Mesenchymal stem cell (in vitro differentiated cells and primary cell): ENCODE data around the gene NAALADL2.

Experiments
- DNase-seq: peaks from one replicate; pipeline ENCODE4 v3.0.0-alpha.2; 2013
- H2AFZ ChIP-seq: one replicate; pipeline ENCODE4 v1.6.1; 2013; ENCODE audit warnings: low read depth, mild to moderate bottlenecking, control low read depth, inconsistent platforms, low read length, moderate library complexity
- H2AK5ac ChIP-seq: 2 replicates; pipeline ENCODE4 v1.6.1; 2013; ENCODE audit warnings: low read length, moderate library complexity, mild to moderate bottlenecking, inconsistent platforms; ENCODE audit not compliant: severe bottlenecking
- H2BK120ac ChIP-seq: one replicate; pipeline ENCODE4 v1.6.1; 2013; ENCODE audit warnings: low read depth, mild to moderate bottlenecking, inconsistent platforms, low read length, moderate library complexity
- H2BK12ac ChIP-seq, 2 experiments: one replicate each; pipeline ENCODE4 v1.6.1; 2013; ENCODE audit warnings: inconsistent platforms in 2 of 2, low read length in 2 of 2, mild to moderate bottlenecking in 2 of 2, moderate library complexity in 2 of 2, control low read depth in 1 of 2
- H2BK15ac ChIP-seq: one replicate; pipeline ENCODE4 v1.6.1; 2013; ENCODE audit warnings: mild to moderate bottlenecking, low read depth, inconsistent platforms; ENCODE audit not compliant: poor library complexity, severe bottlenecking
- H2BK5ac ChIP-seq: 2 replicates; pipeline ENCODE4 v1.6.1; 2013; ENCODE audit warnings: low read depth, mild to moderate bottlenecking, low read length, control low read depth, inconsistent platforms; ENCODE audit not compliant: poor library complexity, severe bottlenecking
- H3K14ac ChIP-seq, 2 experiments: one replicate each; pipeline ENCODE4 v1.6.1; 2013; ENCODE audit warnings: inconsistent platforms in 2 of 2, low read length in 2 of 2, control low read depth in 1 of 2, mild to moderate bottlenecking in 1 of 2, moderate library complexity in 1 of 2
- H3K18ac ChIP-seq, 2 experiments: one replicate each; pipeline ENCODE4 v1.6.1; 2013; ENCODE audit warnings: inconsistent platforms in 2 of 2, low read length in 2 of 2, control low read depth in 1 of 2, low read depth in 1 of 2, mild to moderate bottlenecking in 1 of 2
- H3K23ac ChIP-seq, 2 experiments: one replicate each; pipeline ENCODE4 v1.6.1; 2013; ENCODE audit warnings: inconsistent platforms in 2 of 2, low read length in 2 of 2, mild to moderate bottlenecking in 2 of 2, moderate library complexity in 2 of 2, control low read depth in 1 of 2
- H3K27ac ChIP-seq: 2 replicates; pipeline ENCODE4 v1.5.1; 2013; ENCODE audit warnings: mild to moderate bottlenecking, moderate library complexity, low read length, control low read depth, inconsistent platforms; ENCODE audit not compliant: poor library complexity, severe bottlenecking
- H3K27me3 ChIP-seq, 2 experiments: 2 replicates each; pipeline versions ENCODE4 v1.6.1 to v1.7.0; 2013; ENCODE audit warnings: low read length in 2 of 2, mild to moderate bottlenecking in 2 of 2, moderate library complexity in 2 of 2, control low read depth in 1 of 2, inconsistent platforms in 1 of 2; ENCODE audit not compliant: control insufficient read depth in 1 of 2, insufficient read depth in 1 of 2
- H3K36me3 ChIP-seq, 2 experiments: 2 replicates each; pipeline versions ENCODE4 v1.6.1 to v1.7.0; 2013; ENCODE audit warnings: low read length in 2 of 2, control low read depth in 1 of 2, inconsistent platforms in 1 of 2, low read depth in 1 of 2, mild to moderate bottlenecking in 1 of 2; ENCODE audit not compliant: insufficient read depth in 2 of 2, control insufficient read depth in 1 of 2
- H3K4ac ChIP-seq, 2 experiments: one replicate each; pipeline ENCODE4 v1.6.1; 2013; ENCODE audit warnings: inconsistent platforms in 2 of 2, low read length in 2 of 2, mild to moderate bottlenecking in 2 of 2, moderate library complexity in 2 of 2, control low read depth in 1 of 2, low read depth in 1 of 2
- H3K4me1 ChIP-seq: 2 replicates; pipeline ENCODE4 v1.6.1; 2013; ENCODE audit warnings: low read depth, low read length, control low read depth; ENCODE audit not compliant: control insufficient read depth, insufficient read depth
- H3K4me2 ChIP-seq: 2 replicates; pipeline ENCODE4 v1.6.1; 2013; ENCODE audit warnings: low read length, mild to moderate bottlenecking, inconsistent platforms; ENCODE audit not compliant: poor library complexity, severe bottlenecking
- H3K4me3 ChIP-seq, 2 experiments: 2 replicates each; pipeline versions ENCODE4 v1.5.1 to v1.7.0; 2013; ENCODE audit warnings: low read length in 2 of 2, mild to moderate bottlenecking in 2 of 2, control low read depth in 1 of 2, low read depth in 1 of 2; ENCODE audit not compliant: insufficient read depth in 1 of 2
- H3K79me1 ChIP-seq: replicated peaks from 2 replicates; pipeline ENCODE4 v1.6.1; 2013; ENCODE audit warnings: mild to moderate bottlenecking, control low read depth, low read length, inconsistent platforms; ENCODE audit not compliant: poor library complexity, severe bottlenecking
- H3K9ac ChIP-seq: 2 replicates; pipeline ENCODE4 v1.7.0; 2013; ENCODE audit warnings: mild to moderate bottlenecking, low read length, moderate library complexity
- H3K9me3 ChIP-seq: 2 replicates; pipeline ENCODE4 v1.7.0; 2013; ENCODE audit warnings: mild to moderate bottlenecking, low read length; ENCODE audit not compliant: control insufficient read depth
- H4K8ac ChIP-seq: one replicate; pipeline ENCODE4 v1.6.1; 2013; ENCODE audit warnings: inconsistent platforms, mild to moderate bottlenecking, low read length, moderate library complexity
- H4K91ac ChIP-seq: one replicate; pipeline ENCODE4 v1.6.1; 2013; ENCODE audit warnings: mild to moderate bottlenecking, low read length, inconsistent platforms
- WGBS: methylation state at CpG from one replicate; pipeline ENCODE4 v1.1.7; 2013; ENCODE audit warnings: mixed read lengths; 5-methylcytosine and 5-hydroxymethylcytosine counted together

The NAALADL2 gene

DNA sequence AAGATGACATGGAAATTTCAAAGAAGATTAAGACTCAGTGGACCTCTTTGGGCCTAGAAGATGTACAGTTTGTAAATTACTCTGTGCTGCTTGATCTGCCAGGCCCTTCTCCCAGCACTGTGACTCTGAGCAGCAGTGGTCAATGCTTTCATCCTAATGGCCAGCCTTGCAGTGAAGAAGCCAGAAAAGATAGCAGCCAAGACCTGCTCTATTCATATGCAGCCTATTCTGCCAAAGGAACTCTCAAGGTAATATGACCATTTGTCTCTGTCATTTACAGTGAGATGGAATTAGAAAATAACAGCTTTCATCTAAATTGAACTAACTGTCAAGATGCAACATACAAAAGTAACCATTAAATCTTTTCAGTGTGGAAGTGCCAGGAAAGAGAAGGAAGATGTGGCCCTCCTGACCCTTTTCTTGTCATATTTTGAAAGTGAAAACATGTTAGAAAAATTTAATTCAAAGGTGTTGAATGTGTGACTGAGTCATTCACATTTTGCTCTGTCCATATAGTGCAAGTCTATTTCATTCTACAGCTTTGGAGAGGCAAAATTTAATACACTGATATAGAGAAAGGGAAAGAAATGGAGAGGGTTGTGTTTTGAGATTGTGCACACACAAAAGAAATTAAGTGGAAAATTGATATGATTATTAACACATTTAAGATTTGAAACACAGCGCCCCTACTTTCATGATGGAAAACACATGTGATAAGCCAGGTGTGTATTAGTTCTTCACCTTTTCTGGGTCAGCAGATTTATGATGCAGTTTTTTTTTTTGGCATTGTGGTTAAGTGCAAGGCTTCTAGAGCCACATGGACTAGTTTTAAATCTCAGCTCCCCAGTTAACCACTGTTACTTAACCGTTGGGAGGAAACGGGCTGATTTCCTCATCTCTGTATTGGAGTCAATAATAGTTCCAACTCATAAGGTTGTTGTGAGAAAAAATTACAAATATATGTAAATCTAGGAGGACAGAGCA is 375.1 kb downstream of the NAALADL2 start:
- H2BK5ac ChIP-seq, result no peak overlapping the region
- H4K8ac ChIP-seq, result no peak overlapping the region
- no peak overlapping the region for H3K4ac ChIP-seq
- H3K18ac ChIP-seq, result no peak overlapping the region
- H4K91ac ChIP-seq, result no peak overlapping the region
- H3K23ac ChIP-seq, result no peak overlapping the region
- no peaks in the 10 kb centered on the region for H3K36me3 ChIP-seq
- H2BK12ac ChIP-seq, result no peak overlapping the region
- no peak overlapping the region for H2BK120ac ChIP-seq
- H3K9ac ChIP-seq, result no peak overlapping the region
- no peak overlapping the region for H3K4me2 ChIP-seq
- H2AK5ac ChIP-seq, result no peak overlapping the region
- no peak overlapping the region for H2BK15ac ChIP-seq
- no peak overlapping the region for H2AFZ ChIP-seq
- WGBS, result 100% methylated on average over 1 of the region's 3 CpGs
- H3K27ac ChIP-seq, result no peak overlapping the region
- H3K9me3 ChIP-seq, result no peaks in the 10 kb centered on the region
- no peaks in the 10 kb centered on the region for H3K79me1 ChIP-seq
- H3K14ac ChIP-seq, result no peak overlapping the region
- no peak overlapping the region for H3K4me3 ChIP-seq
- no peak for DNase-seq
- H3K27me3 ChIP-seq, result no peaks in the 10 kb centered on the region
- no peaks in the 10 kb centered on the region for H3K4me1 ChIP-seq

GRCh38 chr3:175238801-175239200 is 379.7 kb downstream of the NAALADL2 start:
- no peak overlapping the region for H3K9ac ChIP-seq
- H2AFZ ChIP-seq, result no peak overlapping the region
- no peaks in the 10 kb centered on the region for H3K36me3 ChIP-seq
- no peak overlapping the region for H2AK5ac ChIP-seq
- H4K8ac ChIP-seq, result no peak overlapping the region
- no peak overlapping the region for H3K4me3 ChIP-seq
- H3K79me1 ChIP-seq, result no peaks in the 10 kb centered on the region
- H2BK12ac ChIP-seq, result no peak overlapping the region
- H4K91ac ChIP-seq, result no peak overlapping the region
- 65% methylated on average over 2 of the region's 3 CpGs for WGBS
- no peak overlapping the region for H2BK5ac ChIP-seq
- no peak overlapping the region for H3K4me2 ChIP-seq
- H3K18ac ChIP-seq, result no peak overlapping the region
- H2BK120ac ChIP-seq, result no peak overlapping the region
- no peak overlapping the region for H3K27ac ChIP-seq
- no peak for DNase-seq
- no peak overlapping the region for H3K4ac ChIP-seq
- H3K23ac ChIP-seq, result no peak overlapping the region
- no peaks in the 10 kb centered on the region for H3K4me1 ChIP-seq
- H3K14ac ChIP-seq, result no peak overlapping the region
- no peaks in the 10 kb centered on the region for H3K9me3 ChIP-seq
- no peak overlapping the region for H2BK15ac ChIP-seq
- H3K27me3 ChIP-seq, result no peaks in the 10 kb centered on the region

DNA sequence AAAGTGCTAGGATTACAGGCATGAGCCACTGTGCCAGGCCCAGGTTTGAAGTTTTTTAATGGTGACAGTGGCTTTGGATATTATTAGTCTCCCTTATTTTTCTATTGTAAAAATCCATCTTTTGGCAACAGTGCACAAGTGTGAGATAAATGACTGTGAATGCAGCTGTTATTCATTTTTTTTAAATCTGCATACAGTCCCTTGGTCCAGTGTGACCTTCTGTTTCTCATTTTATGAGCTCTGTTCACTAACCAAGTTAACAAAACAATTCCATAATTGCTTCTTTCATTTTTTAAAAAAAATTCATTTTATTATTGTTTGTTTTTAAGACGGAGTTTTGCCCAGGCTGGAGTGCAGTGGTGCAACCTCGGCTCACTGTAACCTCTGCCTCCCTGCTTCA is 381.8 kb downstream of the NAALADL2 start:
- Histone ChIP-seq H2BK120ac (no peak overlapping the region), H3K9me3 (no peaks in the 10 kb centered on the region), H3K4me3 (no peak overlapping the region), H4K91ac (no peak overlapping the region), H3K9ac (no peak overlapping the region), H3K27ac (no peak overlapping the region), H3K4me2 (no peak overlapping the region), H3K4ac (no peak overlapping the region), H2AFZ (no peak overlapping the region), H3K23ac (no peak overlapping the region), H2BK15ac (no peak overlapping the region), H3K79me1 (no peaks in the 10 kb centered on the region), H3K36me3 (no peaks in the 10 kb centered on the region), H2BK12ac (no peak overlapping the region), H3K14ac (no peak overlapping the region), H3K4me1 (no peaks in the 10 kb centered on the region), H3K27me3 (no peaks in the 10 kb centered on the region), H2BK5ac (no peak overlapping the region), H2AK5ac (no peak overlapping the region), H4K8ac (no peak overlapping the region), H3K18ac (no peak overlapping the region)
- no peak for DNase-seq
- 80% methylated on average over 1 of the region's 2 CpGs for WGBS

GRCh38 chr3:175242243-175242642 is 383.1 kb downstream of the NAALADL2 start:
- Histone ChIP-seq H2AK5ac (no peak overlapping the region), H4K8ac (no peak overlapping the region), H3K9me3 (no peaks in the 10 kb centered on the region), H3K14ac (no peak overlapping the region), H3K79me1 (no peaks in the 10 kb centered on the region), H3K36me3 (no peaks in the 10 kb centered on the region), H3K18ac (no peak overlapping the region), H2BK120ac (no peak overlapping the region), H4K91ac (no peak overlapping the region), H3K27ac (no peak overlapping the region), H2BK15ac (no peak overlapping the region), H2AFZ (no peak overlapping the region), H2BK12ac (no peak overlapping the region), H3K27me3 (no peaks in the 10 kb centered on the region), H3K4ac (no peak overlapping the region), H3K23ac (no peak overlapping the region), H3K4me3 (no peak overlapping the region), H2BK5ac (no peak overlapping the region), H3K9ac (no peak overlapping the region), H3K4me2 (no peak overlapping the region), H3K4me1 (no peaks in the 10 kb centered on the region)
- no CpG with 5 or more reads among the region's 2 CpGs for WGBS
- no peak for DNase-seq
